ENCODE results near the gene RTEL1.

Gene RTEL1

GRCh38 chr20:63738687-63739129, 80.6 kb downstream of the RTEL1 start:
- H3K9me3 ChIP-seq (ENCODE audit: control insufficient read depth, low read length) = no peaks in the 10 kb centered on the region
- H3K4me3 ChIP-seq (ENCODE audit: low read length) = peak overlapping the region; percentile 74
- H3K36me3 ChIP-seq (ENCODE audit: control insufficient read depth, insufficient read depth, low read length, severe bottlenecking) = peaks cover 40% of the 10 kb centered on the region
- DNase-seq (ENCODE audit: low read depth) = peak; percentile 5
- peak overlapping the region; percentile 81 for H3K9ac ChIP-seq (ENCODE audit: low read length)
- no peaks in the 10 kb centered on the region for H3K27me3 ChIP-seq (replicated peaks; ENCODE audit: control insufficient read depth, insufficient read depth, low read length)
- peaks cover 18% of the 10 kb centered on the region for H3K4me1 ChIP-seq (ENCODE audit: control insufficient read depth, insufficient read depth, low read length)

- Histone ChIP-seq H3K4me3 (ENCODE audit: low read length) (peak within 1 kb of the TSS; percentile 79), H3K9me3 (ENCODE audit: control insufficient read depth, low read length) (no peaks in the 10 kb centered on the region), H3K36me3 (ENCODE audit: control insufficient read depth, insufficient read depth, low read length, severe bottlenecking) (peaks cover 37% of the 10 kb centered on the region), H3K27me3 (replicated peaks; ENCODE audit: control insufficient read depth, insufficient read depth, low read length) (no peaks in the 10 kb centered on the region), H3K4me1 (ENCODE audit: control insufficient read depth, insufficient read depth, low read length) (peaks cover 18% of the 10 kb centered on the region), H3K9ac (ENCODE audit: low read length) (peak within 1 kb of the TSS; percentile 91)
- peak; percentile 95 for DNase-seq (ENCODE audit: low read depth)
These were observed 81.3 kb downstream of the RTEL1 start, which contains the start of gene SLC2A4RG for GRCh38 chr20:63739130-63740069. Gene SLC2A4RG, plus strand, starts transcription at chr20:63739776. Its CDS starts 137 bp downstream, at chr20:63739913.

- H3K36me3 ChIP-seq (ENCODE audit: control insufficient read depth, insufficient read depth, low read length, severe bottlenecking) = peaks cover 30% of the 10 kb centered on the region
- no peaks in the 10 kb centered on the region for H3K9me3 ChIP-seq (ENCODE audit: control insufficient read depth, low read length)
- peak overlapping the region; percentile 91 for H3K9ac ChIP-seq (ENCODE audit: low read length)
- peaks cover 20% of the 10 kb centered on the region for H3K4me1 ChIP-seq (ENCODE audit: control insufficient read depth, insufficient read depth, low read length)
- no peaks in the 10 kb centered on the region for H3K27me3 ChIP-seq (replicated peaks; ENCODE audit: control insufficient read depth, insufficient read depth, low read length)
- H3K4me3 ChIP-seq (ENCODE audit: low read length) = peak overlapping the region; percentile 79
- DNase-seq (ENCODE audit: low read depth) = peak; percentile 68
These were observed 82.0 kb downstream of the RTEL1 start for GRCh38 chr20:63740070-63740626.

- Histone ChIP-seq H3K4me3 (ENCODE audit: low read length) (peak overlapping the region; percentile 79), H3K9ac (ENCODE audit: low read length) (peak overlapping the region; percentile 91), H3K36me3 (ENCODE audit: control insufficient read depth, insufficient read depth, low read length, severe bottlenecking) (peaks cover 23% of the 10 kb centered on the region), H3K9me3 (ENCODE audit: control insufficient read depth, low read length) (no peaks in the 10 kb centered on the region), H3K4me1 (ENCODE audit: control insufficient read depth, insufficient read depth, low read length) (peaks cover 24% of the 10 kb centered on the region), H3K27me3 (replicated peaks; ENCODE audit: control insufficient read depth, insufficient read depth, low read length) (no peaks in the 10 kb centered on the region)
- peak; percentile 95 for DNase-seq (ENCODE audit: low read depth)
These were observed 82.7 kb downstream of the RTEL1 start for GRCh38 chr20:63740627-63741353.

GRCh38 chr20:63741354-63741675, 83.2 kb downstream of the RTEL1 start:
- H3K9me3 ChIP-seq (ENCODE audit: control insufficient read depth, low read length) = no peaks in the 10 kb centered on the region
- no peaks in the 10 kb centered on the region for H3K27me3 ChIP-seq (replicated peaks; ENCODE audit: control insufficient read depth, insufficient read depth, low read length)
- H3K36me3 ChIP-seq (ENCODE audit: control insufficient read depth, insufficient read depth, low read length, severe bottlenecking) = peaks cover 21% of the 10 kb centered on the region
- H3K4me1 ChIP-seq (ENCODE audit: control insufficient read depth, insufficient read depth, low read length) = peaks cover 24% of the 10 kb centered on the region
- H3K4me3 ChIP-seq (ENCODE audit: low read length) = peak overlapping the region; percentile 79
- peak overlapping the region; percentile 91 for H3K9ac ChIP-seq (ENCODE audit: low read length)
- DNase-seq (ENCODE audit: low read depth) = no peak

GRCh38 chr20:63741676-63742380, 83.7 kb downstream of the RTEL1 start:
- no peaks in the 10 kb centered on the region for H3K9me3 ChIP-seq (ENCODE audit: control insufficient read depth, low read length)
- H3K4me1 ChIP-seq (ENCODE audit: control insufficient read depth, insufficient read depth, low read length) = peaks cover 24% of the 10 kb centered on the region
- peak overlapping the region; percentile 91 for H3K9ac ChIP-seq (ENCODE audit: low read length)
- no peaks in the 10 kb centered on the region for H3K27me3 ChIP-seq (replicated peaks; ENCODE audit: control insufficient read depth, insufficient read depth, low read length)
- H3K4me3 ChIP-seq (ENCODE audit: low read length) = peak overlapping the region; percentile 79
- DNase-seq (ENCODE audit: low read depth) = no peak
- peaks cover 19% of the 10 kb centered on the region for H3K36me3 ChIP-seq (ENCODE audit: control insufficient read depth, insufficient read depth, low read length, severe bottlenecking)

- no peaks in the 10 kb centered on the region for H3K27me3 ChIP-seq (replicated peaks; ENCODE audit: control insufficient read depth, insufficient read depth, low read length)
- DNase-seq (ENCODE audit: low read depth) = no peak
- H3K9me3 ChIP-seq (ENCODE audit: control insufficient read depth, low read length) = no peaks in the 10 kb centered on the region
- H3K4me3 ChIP-seq (ENCODE audit: low read length) = no peak overlapping the region
- H3K4me1 ChIP-seq (ENCODE audit: control insufficient read depth, insufficient read depth, low read length) = peaks cover 24% of the 10 kb centered on the region
- H3K36me3 ChIP-seq (ENCODE audit: control insufficient read depth, insufficient read depth, low read length, severe bottlenecking) = peaks cover 18% of the 10 kb centered on the region
- H3K9ac ChIP-seq (ENCODE audit: low read length) = no peak overlapping the region
These were observed 84.4 kb downstream of the RTEL1 start for GRCh38 chr20:63742381-63743024.

GRCh38 chr20:63743210-63743970, 85.3 kb downstream of the RTEL1 start:
- Histone ChIP-seq H3K9me3 (ENCODE audit: control insufficient read depth, low read length) (no peaks in the 10 kb centered on the region), H3K9ac (ENCODE audit: low read length) (peak overlapping the region; percentile 71), H3K36me3 (ENCODE audit: control insufficient read depth, insufficient read depth, low read length, severe bottlenecking) (peaks cover 18% of the 10 kb centered on the region), H3K4me1 (ENCODE audit: control insufficient read depth, insufficient read depth, low read length) (peaks cover 20% of the 10 kb centered on the region), H3K27me3 (replicated peaks; ENCODE audit: control insufficient read depth, insufficient read depth, low read length) (no peaks in the 10 kb centered on the region), H3K4me3 (ENCODE audit: low read length) (peak overlapping the region; percentile 73)
- DNase-seq (ENCODE audit: low read depth) = no peak

GRCh38 chr20:63744158-63744557, 86.0 kb downstream of the RTEL1 start:
- DNase-seq (ENCODE audit: low read depth) = no peak
- no peaks in the 10 kb centered on the region for H3K27me3 ChIP-seq (replicated peaks; ENCODE audit: control insufficient read depth, insufficient read depth, low read length)
- peak overlapping the region; percentile 73 for H3K4me3 ChIP-seq (ENCODE audit: low read length)
- H3K4me1 ChIP-seq (ENCODE audit: control insufficient read depth, insufficient read depth, low read length) = peaks cover 15% of the 10 kb centered on the region
- H3K9ac ChIP-seq (ENCODE audit: low read length) = peak overlapping the region; percentile 71
- H3K36me3 ChIP-seq (ENCODE audit: control insufficient read depth, insufficient read depth, low read length, severe bottlenecking) = peaks cover 18% of the 10 kb centered on the region
- no peaks in the 10 kb centered on the region for H3K9me3 ChIP-seq (ENCODE audit: control insufficient read depth, low read length)

Data from adipocyte (in vitro differentiated cells).